Right lung (tissue), 5 donors: ENCODE data around the gene NAT8L. TPM values are rescaled to one million over a fixed set of nuclear protein-coding genes. Genes with fewer than 3 reads are reported as not detected.

ENCODE experiments used
- DNase-seq, 2 donors: peaks; one replicate each; pipeline ENCODE4 v3.0.0-alpha.2; 2013
- polyA plus RNA-seq, 5 donors: library from polyadenylated mRNA; unstranded; fragments of 120-200 nt; gene quantifications; one replicate each; pipeline versions ENCODE4 v1.2.1 to v1.2.3, GENCODE V29; 2013; ENCODE audit warnings: inconsistent platforms in 1 of 5, low replicate concordance in 1 of 5; ENCODE audit not compliant: insufficient read length in 5 of 5, insufficient read depth in 1 of 5

The NAT8L gene
- polyA plus RNA-seq, 5 donors: 2.8 to 7.7 (median 4.1) TPM

- DNase-seq: no peak
Observed at GRCh38 chr4:2073808-2074481, 14.8 kb downstream of the NAT8L start.

GRCh38 chr4:2074588-2074987 lies 15.5 kb downstream of the NAT8L start:
- DNase-seq: no peak

GRCh38 chr4:2075171-2075986 lies 16.3 kb downstream of the NAT8L start:
- no peak for DNase-seq

GRCh38 chr4:2075987-2076907 lies 17.1 kb downstream of the NAT8L start:
- DNase-seq: no peak

GRCh38 chr4:2076908-2077536 lies 17.9 kb downstream of the NAT8L start:
- no peak for DNase-seq

GRCh38 chr4:2077537-2078460 lies 18.7 kb downstream of the NAT8L start:
- no peak for DNase-seq

- DNase-seq: no peak
Observed at GRCh38 chr4:2078584-2078983, 19.5 kb downstream of the NAT8L start.

- DNase-seq: no peak
Observed at GRCh38 chr4:2079006-2079405, 19.9 kb downstream of the NAT8L start.

GRCh38 chr4:2079926-2080325 lies 20.8 kb downstream of the NAT8L start:
- DNase-seq: no peak

- no peak for DNase-seq
Observed at GRCh38 chr4:2080429-2081300, 21.5 kb downstream of the NAT8L start.

GRCh38 chr4:2081540-2081939 lies 22.4 kb downstream of the NAT8L start:
- no peak for DNase-seq

- no peak for DNase-seq
Observed at GRCh38 chr4:2082118-2082517, 23.0 kb downstream of the NAT8L start.

GRCh38 chr4:2082627-2083026 lies 23.5 kb downstream of the NAT8L start:
- no peak for DNase-seq

GRCh38 chr4:2083116-2083825 lies 24.1 kb downstream of the NAT8L start:
- DNase-seq: no peak

GRCh38 chr4:2083826-2084160 lies 24.7 kb downstream of the NAT8L start:
- DNase-seq: no peak

GRCh38 chr4:2084316-2084715 lies 25.2 kb downstream of the NAT8L start:
- no peak for DNase-seq

GRCh38 chr4:2085496-2085901 lies 26.4 kb downstream of the NAT8L start:
- DNase-seq: no peak

- no peak for DNase-seq
Observed at GRCh38 chr4:2087170-2087569, 28.0 kb downstream of the NAT8L start.

GRCh38 chr4:2089222-2089621 lies 30.1 kb downstream of the NAT8L start:
- no peak for DNase-seq
